ENCODE data around the gene DNAJC25.
"Not testable (repeated sequence)": the region's sequence is repeated elsewhere in the genome, so short reads cannot be mapped to it uniquely, and the experiment has no call there.

The DNAJC25 gene

GRCh38 chr9:111631214-111631971 is at the start of gene DNAJC25:
Gene DNAJC25, plus strand, starts transcription at chr9:111631334. Its CDS starts 74 bp downstream, at chr9:111631408.
- DNase-seq: peak; percentile 96

GRCh38 chr9:111582888-111583287 is 48.2 kb upstream of the DNAJC25 start:
- no peak for DNase-seq

GRCh38 chr9:111586378-111586777 is 44.8 kb upstream of the DNAJC25 start:
- no peak for DNase-seq

- no peak for DNase-seq
Measured at GRCh38 chr9:111588846-111589245, 42.3 kb upstream of the DNAJC25 start.

GRCh38 chr9:111597852-111598732 is 33.0 kb upstream of the DNAJC25 start:
- peak; percentile 40 for DNase-seq

- DNase-seq: no peak
Measured at GRCh38 chr9:111598733-111599091, 32.4 kb upstream of the DNAJC25 start.

- DNase-seq: no peak
Measured at GRCh38 chr9:111599092-111599954, 31.8 kb upstream of the DNAJC25 start, which contains the start of gene PTGR1. Gene PTGR1, minus strand, starts transcription at chr9:111599647. Its CDS starts 2,225 bp downstream, at chr9:111597422.

- no peak for DNase-seq
Measured at GRCh38 chr9:111599955-111600343, 31.2 kb upstream of the DNAJC25 start.

GRCh38 chr9:111601237-111602018 is 29.7 kb upstream of the DNAJC25 start:
- no peak for DNase-seq

- DNase-seq: no peak
Measured at GRCh38 chr9:111603041-111603440, 28.1 kb upstream of the DNAJC25 start.

- no peak for DNase-seq
Measured at GRCh38 chr9:111604054-111604615, 27.0 kb upstream of the DNAJC25 start.

GRCh38 chr9:111605041-111605559 is 26.0 kb upstream of the DNAJC25 start:
- no peak for DNase-seq

GRCh38 chr9:111610149-111610548 is 21.0 kb upstream of the DNAJC25 start:
- no peak for DNase-seq

GRCh38 chr9:111610845-111611244 is 20.3 kb upstream of the DNAJC25 start:
- no peak for DNase-seq

- DNase-seq: no peak
Measured at GRCh38 chr9:111613436-111614040, 17.6 kb upstream of the DNAJC25 start.

- DNase-seq: no peak
Measured at GRCh38 chr9:111615928-111616327, 15.2 kb upstream of the DNAJC25 start.

- DNase-seq: not testable (repeated sequence)
Measured at GRCh38 chr9:111617349-111617748, 13.8 kb upstream of the DNAJC25 start.

- no peak for DNase-seq
Measured at GRCh38 chr9:111621895-111622480, 9.1 kb upstream of the DNAJC25 start.

- DNase-seq: no peak
Measured at GRCh38 chr9:111622626-111623025, 8.5 kb upstream of the DNAJC25 start.

GRCh38 chr9:111627260-111627963 is 3.7 kb upstream of the DNAJC25 start:
- DNase-seq: no peak

Data from GF-D8 (cell line).